HL-60 (cell line): ENCODE results near the gene NR5A2.

Experiments used
- DNase-seq, 2 experiments: peaks; one replicate each; pipeline ENCODE4 v3.0.0-alpha.2; 2010 to 2020; ENCODE audit warnings: low read depth in 1 of 2, low spot score in 1 of 2
- H3K27ac ChIP-seq: fragments of 250-450 bp; sonication (Bioruptor Pico); replicated peaks from 2 replicates; pipeline ENCODE4 v1.5.1; 2020; ENCODE audit warnings: mild to moderate bottlenecking, moderate library complexity
- H3K27me3 ChIP-seq: fragments of 250-450 bp; sonication (Bioruptor Pico); 2 replicates; pipeline ENCODE4 v1.5.1; 2021; ENCODE audit warnings: mild to moderate bottlenecking, moderate library complexity; ENCODE audit not compliant: insufficient read depth, poor library complexity, severe bottlenecking
- H3K4me3 ChIP-seq: replicated peaks from 2 replicates; pipeline ENCODE4 v1.5.1; 2011; ENCODE audit warnings: mild to moderate bottlenecking, control low read depth, low read length; ENCODE audit not compliant: insufficient read depth
- GABPA ChIP-seq: IDR thresholded peaks from 2 replicates; pipeline ENCODE4 v1.6.1; 2012; ENCODE audit warnings: low read depth
- POLR2AphosphoS5 ChIP-seq: IDR thresholded peaks from 2 replicates; pipeline ENCODE4 v1.6.1; 2012; ENCODE audit warnings: low read depth
- SPI1 ChIP-seq: IDR thresholded peaks from 2 replicates; pipeline ENCODE4 v1.6.1; 2012; ENCODE audit warnings: low read depth, mild to moderate bottlenecking, borderline replicate concordance
- TF ChIP-seq, protein P1 (sequence below): IDR thresholded peaks from one replicate; pipeline ENCODE4 v1.5.1; 2011; ENCODE audit warnings: low read length, control low read depth, inconsistent platforms; ENCODE audit not compliant: insufficient read depth
- TF ChIP-seq, protein P2 (sequence below): IDR thresholded peaks from 2 replicates; pipeline ENCODE4 v1.6.1; 2012; ENCODE audit warnings: low read depth; ENCODE audit not compliant: insufficient replicate concordance

NR5A2 gene

DNA sequence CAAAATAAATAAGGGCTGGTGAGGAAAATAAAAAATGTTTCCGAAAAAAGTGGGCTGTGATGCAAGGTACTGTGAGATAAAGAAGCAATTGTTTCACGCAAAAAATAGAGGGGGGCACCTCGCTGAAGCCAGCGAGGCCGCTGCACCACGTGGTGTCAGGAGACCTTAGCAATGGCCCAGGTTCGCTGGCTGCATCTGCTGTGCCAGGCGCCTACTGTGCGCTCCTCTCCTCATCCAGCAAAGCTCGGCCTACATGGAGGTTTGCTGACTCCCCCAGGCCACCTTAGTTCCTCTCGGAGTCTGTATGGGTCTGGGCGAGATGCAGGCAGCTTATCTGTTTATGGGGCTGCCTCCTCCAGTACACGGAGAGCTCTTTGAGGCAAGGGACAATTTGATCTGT, 119.6 kb downstream of the NR5A2 start:
- Histone ChIP-seq H3K27me3 (no peaks in the 10 kb centered on the region), H3K4me3 (no peak overlapping the region), H3K27ac (no peak overlapping the region)
- no peak for DNase-seq
- TF ChIP-seq POLR2AphosphoS5 (no peak), GABPA (no peak), SPI1 (no peak)
- TF ChIP-seq, protein P1, sequence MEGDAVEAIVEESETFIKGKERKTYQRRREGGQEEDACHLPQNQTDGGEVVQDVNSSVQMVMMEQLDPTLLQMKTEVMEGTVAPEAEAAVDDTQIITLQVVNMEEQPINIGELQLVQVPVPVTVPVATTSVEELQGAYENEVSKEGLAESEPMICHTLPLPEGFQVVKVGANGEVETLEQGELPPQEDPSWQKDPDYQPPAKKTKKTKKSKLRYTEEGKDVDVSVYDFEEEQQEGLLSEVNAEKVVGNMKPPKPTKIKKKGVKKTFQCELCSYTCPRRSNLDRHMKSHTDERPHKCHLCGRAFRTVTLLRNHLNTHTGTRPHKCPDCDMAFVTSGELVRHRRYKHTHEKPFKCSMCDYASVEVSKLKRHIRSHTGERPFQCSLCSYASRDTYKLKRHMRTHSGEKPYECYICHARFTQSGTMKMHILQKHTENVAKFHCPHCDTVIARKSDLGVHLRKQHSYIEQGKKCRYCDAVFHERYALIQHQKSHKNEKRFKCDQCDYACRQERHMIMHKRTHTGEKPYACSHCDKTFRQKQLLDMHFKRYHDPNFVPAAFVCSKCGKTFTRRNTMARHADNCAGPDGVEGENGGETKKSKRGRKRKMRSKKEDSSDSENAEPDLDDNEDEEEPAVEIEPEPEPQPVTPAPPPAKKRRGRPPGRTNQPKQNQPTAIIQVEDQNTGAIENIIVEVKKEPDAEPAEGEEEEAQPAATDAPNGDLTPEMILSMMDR = no peak
- TF ChIP-seq, protein P2, sequence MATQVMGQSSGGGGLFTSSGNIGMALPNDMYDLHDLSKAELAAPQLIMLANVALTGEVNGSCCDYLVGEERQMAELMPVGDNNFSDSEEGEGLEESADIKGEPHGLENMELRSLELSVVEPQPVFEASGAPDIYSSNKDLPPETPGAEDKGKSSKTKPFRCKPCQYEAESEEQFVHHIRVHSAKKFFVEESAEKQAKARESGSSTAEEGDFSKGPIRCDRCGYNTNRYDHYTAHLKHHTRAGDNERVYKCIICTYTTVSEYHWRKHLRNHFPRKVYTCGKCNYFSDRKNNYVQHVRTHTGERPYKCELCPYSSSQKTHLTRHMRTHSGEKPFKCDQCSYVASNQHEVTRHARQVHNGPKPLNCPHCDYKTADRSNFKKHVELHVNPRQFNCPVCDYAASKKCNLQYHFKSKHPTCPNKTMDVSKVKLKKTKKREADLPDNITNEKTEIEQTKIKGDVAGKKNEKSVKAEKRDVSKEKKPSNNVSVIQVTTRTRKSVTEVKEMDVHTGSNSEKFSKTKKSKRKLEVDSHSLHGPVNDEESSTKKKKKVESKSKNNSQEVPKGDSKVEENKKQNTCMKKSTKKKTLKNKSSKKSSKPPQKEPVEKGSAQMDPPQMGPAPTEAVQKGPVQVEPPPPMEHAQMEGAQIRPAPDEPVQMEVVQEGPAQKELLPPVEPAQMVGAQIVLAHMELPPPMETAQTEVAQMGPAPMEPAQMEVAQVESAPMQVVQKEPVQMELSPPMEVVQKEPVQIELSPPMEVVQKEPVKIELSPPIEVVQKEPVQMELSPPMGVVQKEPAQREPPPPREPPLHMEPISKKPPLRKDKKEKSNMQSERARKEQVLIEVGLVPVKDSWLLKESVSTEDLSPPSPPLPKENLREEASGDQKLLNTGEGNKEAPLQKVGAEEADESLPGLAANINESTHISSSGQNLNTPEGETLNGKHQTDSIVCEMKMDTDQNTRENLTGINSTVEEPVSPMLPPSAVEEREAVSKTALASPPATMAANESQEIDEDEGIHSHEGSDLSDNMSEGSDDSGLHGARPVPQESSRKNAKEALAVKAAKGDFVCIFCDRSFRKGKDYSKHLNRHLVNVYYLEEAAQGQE = no peak

DNA sequence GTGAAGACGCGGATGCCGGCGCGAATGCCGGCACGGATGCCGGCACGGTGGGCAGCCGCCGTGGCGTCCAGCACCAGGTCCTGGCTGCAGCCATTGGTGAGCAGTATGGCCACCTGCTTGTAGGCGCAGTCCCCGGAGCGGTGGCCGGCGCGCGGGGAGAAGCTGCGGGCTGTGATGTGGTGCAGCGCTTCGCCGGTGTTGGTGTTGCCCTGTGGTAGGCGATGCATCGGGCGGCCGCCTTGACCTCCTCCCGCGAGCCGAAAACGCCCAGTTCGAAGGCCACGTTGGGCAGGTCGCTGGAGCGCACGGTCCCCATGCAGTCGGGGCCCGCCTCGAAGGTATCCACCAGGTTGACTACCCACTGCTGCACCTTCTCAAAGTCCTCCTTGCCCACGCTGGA, 120.2 kb downstream of the NR5A2 start:
- TF ChIP-seq SPI1 = no peak
- TF ChIP-seq, protein P1 = no peak
- no peak for TF ChIP-seq POLR2AphosphoS5
- TF ChIP-seq GABPA = no peak
- TF ChIP-seq, protein P2 = no peak
- H3K27me3 ChIP-seq = no peaks in the 10 kb centered on the region
- no peak overlapping the region for H3K4me3 ChIP-seq
- H3K27ac ChIP-seq = no peak overlapping the region
- DNase-seq = no peak

DNA sequence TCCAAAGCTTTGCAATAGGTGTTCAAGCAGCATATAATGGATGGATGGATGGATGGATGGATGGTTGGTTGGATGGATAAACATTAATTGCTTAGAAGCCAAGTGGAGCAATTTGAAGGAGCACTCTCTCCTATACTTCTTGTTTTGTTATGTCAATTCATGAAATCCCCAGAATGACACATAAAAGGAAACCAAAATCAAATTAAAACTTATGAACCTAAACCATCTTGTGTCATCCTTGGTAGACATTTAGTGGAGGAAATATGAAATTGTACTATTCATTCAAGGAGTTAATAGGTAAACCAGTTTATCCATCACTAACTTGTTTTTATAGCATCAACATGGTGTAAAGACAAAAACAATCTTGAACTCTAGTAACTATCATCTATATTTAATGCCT, 122.5 kb downstream of the NR5A2 start:
- H3K27ac ChIP-seq = no peak overlapping the region
- H3K4me3 ChIP-seq = no peak overlapping the region
- no peak for DNase-seq
- H3K27me3 ChIP-seq = no peaks in the 10 kb centered on the region
- TF ChIP-seq POLR2AphosphoS5 (no peak), GABPA (no peak), SPI1 (no peak)

DNA sequence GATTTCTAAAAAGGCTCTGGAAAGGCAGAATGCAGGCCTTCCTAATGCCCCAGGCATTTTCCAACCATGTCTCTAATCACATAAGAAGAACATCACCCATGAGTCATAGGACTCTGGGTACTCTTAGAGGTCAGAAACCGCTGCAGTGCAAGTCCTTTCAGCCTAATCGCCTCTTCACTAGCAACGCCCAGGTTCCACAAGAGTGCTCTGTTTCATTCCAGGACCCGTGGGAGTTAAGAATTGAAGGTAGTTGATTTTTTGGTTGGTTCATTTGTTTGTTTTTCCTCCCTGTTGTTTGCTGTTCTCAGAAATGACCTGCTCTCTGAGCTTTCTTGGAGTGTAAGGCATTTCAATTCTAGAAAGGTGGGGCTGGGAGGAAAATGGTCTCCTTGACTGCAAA, 123.2 kb downstream of the NR5A2 start:
- TF ChIP-seq SPI1 (no peak), GABPA (no peak), POLR2AphosphoS5 (no peak)
- TF ChIP-seq, protein P1 = no peak
- TF ChIP-seq, protein P2 = no peak
- H3K4me3 ChIP-seq = no peak overlapping the region
- DNase-seq = no peak
- H3K27me3 ChIP-seq = no peaks in the 10 kb centered on the region
- H3K27ac ChIP-seq = no peak overlapping the region
